ENCODE data around the gene LCE1D.

DNA sequence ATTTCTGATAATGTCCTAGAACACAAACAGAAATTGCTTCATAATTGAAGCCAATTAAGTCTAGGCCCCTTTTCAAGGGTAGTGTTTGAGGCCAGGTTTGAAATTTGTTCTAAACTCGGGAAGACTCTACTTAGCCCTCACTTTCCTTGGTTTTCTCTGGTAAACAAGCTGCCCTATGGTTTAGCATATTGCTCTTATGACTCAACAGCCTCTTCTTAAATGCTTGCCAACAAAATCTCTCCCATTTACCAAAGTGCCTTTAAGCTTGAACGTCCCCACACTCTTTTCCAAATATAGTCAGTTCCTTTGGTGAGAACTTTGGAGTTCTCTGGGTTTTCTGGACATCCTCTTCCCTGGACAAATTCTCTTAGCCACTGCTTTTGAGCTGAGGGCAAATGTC lies 40.3 kb downstream of the LCE1D start:
- TF ChIP-seq, protein P1, sequence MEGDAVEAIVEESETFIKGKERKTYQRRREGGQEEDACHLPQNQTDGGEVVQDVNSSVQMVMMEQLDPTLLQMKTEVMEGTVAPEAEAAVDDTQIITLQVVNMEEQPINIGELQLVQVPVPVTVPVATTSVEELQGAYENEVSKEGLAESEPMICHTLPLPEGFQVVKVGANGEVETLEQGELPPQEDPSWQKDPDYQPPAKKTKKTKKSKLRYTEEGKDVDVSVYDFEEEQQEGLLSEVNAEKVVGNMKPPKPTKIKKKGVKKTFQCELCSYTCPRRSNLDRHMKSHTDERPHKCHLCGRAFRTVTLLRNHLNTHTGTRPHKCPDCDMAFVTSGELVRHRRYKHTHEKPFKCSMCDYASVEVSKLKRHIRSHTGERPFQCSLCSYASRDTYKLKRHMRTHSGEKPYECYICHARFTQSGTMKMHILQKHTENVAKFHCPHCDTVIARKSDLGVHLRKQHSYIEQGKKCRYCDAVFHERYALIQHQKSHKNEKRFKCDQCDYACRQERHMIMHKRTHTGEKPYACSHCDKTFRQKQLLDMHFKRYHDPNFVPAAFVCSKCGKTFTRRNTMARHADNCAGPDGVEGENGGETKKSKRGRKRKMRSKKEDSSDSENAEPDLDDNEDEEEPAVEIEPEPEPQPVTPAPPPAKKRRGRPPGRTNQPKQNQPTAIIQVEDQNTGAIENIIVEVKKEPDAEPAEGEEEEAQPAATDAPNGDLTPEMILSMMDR (IDR thresholded peaks at IDR 0.05) = no peak
- TF ChIP-seq POLR2A (IDR thresholded peaks at IDR 0.05) (no peak), EP300 (IDR thresholded peaks at IDR 0.05) (no peak)
